Fibroblast of the aortic adventitia (primary cell): ENCODE results near the gene MEAK7. TPM values are rescaled to one million over a fixed set of nuclear protein-coding genes. Genes with fewer than 3 reads are reported as not detected.
A peak's percentile ranks its signal among the peaks of the same experiment; 100 is the strongest.
"Not testable (repeated sequence)": the region's sequence is repeated elsewhere in the genome, so short reads cannot be mapped to it uniquely, and the experiment has no call there.

Source experiments
- DNase-seq: peaks from one replicate; pipeline ENCODE4 v3.0.0-alpha.2; 2010; ENCODE audit warnings: low read depth
- H3K4me3 ChIP-seq: 2 replicates; pipeline ENCODE4 v1.5.1; 2011; ENCODE audit warnings: low read depth, mild to moderate bottlenecking, control low read depth, low read length, moderate library complexity
- CTCF ChIP-seq: IDR thresholded peaks from 2 replicates; pipeline ENCODE4 v1.5.1; 2011; ENCODE audit warnings: mild to moderate bottlenecking, low read length, control low read depth, inconsistent platforms; ENCODE audit not compliant: insufficient read depth
- total RNA-seq: library from RNA; depleted of rRNA; stranded (reverse); fragments of >200 nt; gene quantifications from 2 replicates; pipeline ENCODE4 v1.2.3, GENCODE V29; 2012; ENCODE audit warnings: low replicate concordance

Gene MEAK7
- total RNA-seq, 1 donor, result 19.1 TPM

DNA sequence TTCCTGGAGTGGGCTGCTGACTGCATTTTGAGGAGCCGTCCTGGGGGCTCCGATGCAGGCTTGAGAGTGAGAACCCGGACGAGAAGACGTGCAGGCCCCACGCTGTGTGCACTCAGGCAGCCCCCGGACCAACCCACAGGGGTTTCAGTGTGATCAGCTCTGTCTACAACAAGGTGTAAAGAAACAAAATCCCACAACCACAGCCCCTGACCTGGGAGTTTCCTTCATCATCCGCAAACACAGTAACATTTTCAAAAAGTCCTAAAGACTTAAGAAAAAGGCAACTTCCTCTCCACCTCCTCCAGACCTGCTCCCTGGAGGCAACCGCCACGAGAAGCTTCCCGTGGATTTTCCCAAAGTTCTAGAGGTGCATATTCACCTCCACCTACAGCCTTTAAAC lies 15.4 kb upstream of the MEAK7 start:
- no peak overlapping the region for H3K4me3 ChIP-seq
- TF ChIP-seq CTCF, result no peak
- no peak for DNase-seq

DNA sequence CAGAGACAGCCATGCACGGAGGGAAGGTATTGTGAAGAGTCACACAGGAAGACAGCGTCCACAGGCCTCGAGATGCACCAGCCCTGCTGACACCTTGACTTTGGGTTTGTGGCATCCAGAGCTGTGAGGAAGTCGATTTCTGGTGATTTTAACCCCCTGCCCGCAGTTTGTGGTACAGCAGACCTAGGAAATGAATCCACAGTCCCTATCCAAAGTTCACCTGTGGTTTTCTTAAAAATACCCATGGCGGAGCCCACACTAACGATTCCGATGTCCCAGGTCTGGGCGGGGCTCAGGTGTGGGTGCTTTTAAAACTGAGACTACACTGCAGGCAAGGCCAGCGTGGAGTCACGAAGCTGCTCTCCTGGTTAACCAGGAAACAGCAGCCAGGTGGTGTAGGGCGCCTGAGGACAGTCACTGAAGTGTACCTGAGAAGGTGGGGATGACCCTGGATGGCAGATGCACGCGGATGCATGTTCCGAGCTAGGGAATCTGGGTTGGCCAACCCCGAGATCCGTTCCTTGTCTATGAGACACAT lies 14.4 kb upstream of the MEAK7 start:
- no peak for DNase-seq
- no peak for TF ChIP-seq CTCF
- H3K4me3 ChIP-seq, result no peak overlapping the region

DNA sequence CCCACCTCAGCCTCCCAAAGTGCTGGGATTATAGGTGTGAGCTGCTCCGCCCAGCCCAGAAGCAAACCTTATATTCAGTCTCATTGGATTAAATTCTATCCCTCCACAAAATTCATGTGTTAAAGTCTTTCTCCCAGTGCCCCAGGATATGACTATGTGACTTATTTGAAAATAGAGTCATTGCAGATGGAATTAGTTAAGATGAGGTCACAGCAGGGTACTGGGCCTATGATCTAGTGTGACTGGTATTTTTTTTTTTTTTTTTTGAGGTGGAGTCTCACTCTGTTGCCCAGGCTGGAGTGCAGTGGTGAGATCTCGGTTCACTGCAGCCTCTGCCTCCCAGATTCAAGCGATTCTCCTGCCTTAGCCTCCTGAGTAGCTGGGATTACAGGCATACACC lies 13.8 kb upstream of the MEAK7 start:
- not testable (repeated sequence) for H3K4me3 ChIP-seq
- peak; percentile 60 for DNase-seq

GRCh38 chr16:84517366-84517765 lies 12.9 kb upstream of the MEAK7 start:
- TF ChIP-seq CTCF, result no peak
- no peak for DNase-seq

DNA sequence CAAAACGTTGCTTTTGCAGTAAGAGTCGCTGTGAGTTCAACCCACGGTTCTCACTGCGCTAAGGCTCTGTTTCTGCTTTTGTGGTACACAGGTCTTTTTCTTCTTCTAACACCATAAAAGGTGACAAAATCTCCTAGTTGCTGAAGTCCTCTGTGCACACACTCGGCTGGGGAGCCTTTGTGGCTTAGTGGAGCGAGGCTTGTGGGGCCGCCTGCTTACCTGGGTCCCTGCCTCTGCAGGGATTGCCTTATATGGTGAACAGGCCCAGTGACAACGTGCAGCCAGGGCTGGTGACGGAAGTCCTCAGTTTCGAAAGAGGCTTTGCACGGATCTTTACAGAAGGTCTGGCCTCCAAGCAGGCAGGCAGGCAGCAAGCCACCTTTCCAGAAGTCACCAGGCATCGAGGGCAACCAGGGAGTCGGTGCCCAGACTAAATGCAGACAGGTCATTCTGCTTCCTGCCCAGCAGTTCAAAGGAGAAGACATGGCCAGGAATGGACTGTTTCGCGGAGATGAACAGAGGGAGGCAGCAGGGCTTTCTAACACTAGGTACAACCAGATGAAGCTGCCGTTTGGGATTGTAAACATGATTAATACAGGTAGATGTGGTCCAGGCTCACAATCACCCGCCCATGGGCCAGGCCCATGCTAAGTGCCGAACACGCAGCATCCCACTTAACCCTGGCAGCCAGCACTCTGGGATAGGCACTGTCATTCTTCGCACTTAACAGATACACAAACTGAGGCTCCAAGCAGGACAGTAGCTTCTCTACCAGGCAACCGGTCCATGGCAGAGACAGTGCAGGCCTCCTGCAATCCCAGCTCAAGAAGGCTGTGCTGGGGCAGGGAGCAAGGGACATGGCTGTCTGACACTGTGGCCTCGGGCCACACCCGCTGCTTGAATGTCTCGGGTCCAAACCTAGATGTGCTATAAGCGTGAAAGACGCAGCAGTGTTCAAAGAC lies 10.7 kb upstream of the MEAK7 start:
- TF ChIP-seq CTCF, result no peak
- DNase-seq, result no peak

More at GRCh38 chr16:84517366-84517765, 12.9 kb upstream of the MEAK7 start:
- no peak overlapping the region for H3K4me3 ChIP-seq

DNA sequence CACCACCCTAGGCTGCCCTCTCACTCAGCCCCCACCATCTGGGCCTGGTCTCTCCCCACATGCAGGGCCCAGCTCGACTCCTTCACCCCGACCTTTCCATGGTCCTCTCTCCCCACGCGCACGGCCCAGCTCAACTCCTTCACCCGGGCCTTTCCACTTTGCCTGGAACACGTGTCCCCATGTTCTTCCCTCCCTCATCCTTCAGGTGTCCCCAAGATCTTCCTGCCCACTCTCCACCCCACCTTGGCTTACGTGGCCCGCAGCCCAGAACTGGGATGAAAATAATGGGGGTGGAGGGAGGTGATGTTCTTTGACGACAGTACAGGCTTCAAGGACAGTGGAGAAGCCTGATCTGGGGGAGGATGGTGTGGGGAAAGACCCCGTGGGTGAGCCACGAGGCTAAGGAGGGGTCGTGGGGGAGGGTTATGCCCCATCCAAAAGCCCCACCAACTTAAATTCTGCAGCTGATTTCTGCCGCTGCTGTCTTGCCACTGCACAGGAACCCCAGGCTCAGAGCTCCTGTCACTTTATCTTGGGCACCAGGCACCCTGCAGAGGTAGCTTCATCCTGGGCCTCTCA lies 9.9 kb upstream of the MEAK7 start:
- no peak for DNase-seq
- TF ChIP-seq CTCF, result no peak
- no peak overlapping the region for H3K4me3 ChIP-seq

More for the DNA sequence above, 10.7 kb upstream of the MEAK7 start:
- no peak overlapping the region for H3K4me3 ChIP-seq

DNA sequence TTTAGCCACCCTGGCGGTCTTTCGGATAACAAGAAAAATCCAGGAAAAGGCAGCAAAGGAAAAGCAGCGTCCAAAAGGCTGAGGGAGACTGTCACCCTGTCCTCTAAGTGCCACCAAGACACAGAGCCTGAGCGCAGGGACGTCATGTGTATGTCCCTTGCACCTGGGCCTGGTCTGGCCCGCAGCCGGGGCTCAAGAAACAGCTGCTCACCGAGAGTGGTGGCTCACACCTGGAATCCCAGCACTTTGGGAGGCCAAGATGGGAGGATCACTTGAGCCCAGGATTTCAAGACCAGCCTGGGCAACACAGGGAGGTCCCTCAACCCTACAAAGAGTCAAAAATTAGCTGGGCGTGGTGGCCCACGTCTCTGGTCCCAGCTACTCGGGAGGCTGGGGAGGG lies 9.2 kb upstream of the MEAK7 start:
- no peak for TF ChIP-seq CTCF
- no peak overlapping the region for H3K4me3 ChIP-seq
- no peak for DNase-seq
